B cell (primary cell): ENCODE results near the gene RNF217. TPM values are rescaled to one million over a fixed set of nuclear protein-coding genes. Genes with fewer than 3 reads are reported as not detected.

Experiments
- ATAC-seq: fragments of 200-7000 bp; cut with Tn5 transposase; one replicate; pipeline ENCODE4 v1.10.0; 2021; ENCODE audit warnings: low read depth, mild to moderate bottlenecking, moderate number of reproducible peaks, moderate library complexity
- CTCF ChIA-PET: fragments of 350-600 bp; sonication (Branson Sonifier 250); formaldehyde crosslinking; loops from one replicate; lab custom pipeline; 2021; ENCODE audit warnings: antibody characterized with exemption, inconsistent platforms; lab: Charles Lee
- POLR2A ChIA-PET: fragments of 350-600 bp; sonication (Branson Sonifier 250); formaldehyde crosslinking; loops from one replicate; lab custom pipeline; 2021; ENCODE audit warnings: antibody characterized with exemption; lab: Charles Lee
- DNase-seq: peaks from one replicate; pipeline ENCODE4 v3.0.0; 2013
- H2AFZ ChIP-seq: 2 replicates; pipeline ENCODE4 v1.6.1; 2012; ENCODE audit warnings: mild to moderate bottlenecking, low read depth, low read length; ENCODE audit not compliant: insufficient read depth, poor library complexity, severe bottlenecking
- H3K27ac ChIP-seq, 2 donors: 1 replicate in 1 of 2; 2 replicates in 1 of 2; pipeline ENCODE4 v1.5.1; 2012 to 2013; ENCODE audit warnings: low read length in 2 of 2, mild to moderate bottlenecking in 2 of 2, moderate library complexity in 1 of 2
- H3K27me3 ChIP-seq, 4 experiments: fragments of 200-600 bp in 1 of 4; sonication (generic) in 1 of 4; replicated peaks in 1 of 4; 1 replicate in 2 of 4; 2 replicates in 2 of 4; pipeline versions ENCODE4 v1.6.1 to v1.7.0; 2013 to 2016; ENCODE audit warnings: low read length in 3 of 4, mild to moderate bottlenecking in 2 of 4, mixed read lengths in 1 of 4, moderate library complexity in 1 of 4; ENCODE audit not compliant: insufficient read depth in 4 of 4, control insufficient read depth in 3 of 4; ENCODE audit errors: control extremely low read depth in 1 of 4
- H3K36me3 ChIP-seq, 2 experiments: replicated peaks in 1 of 2; 1 replicate in 1 of 2; 2 replicates in 1 of 2; pipeline versions ENCODE4 v1.6.1 to v1.7.1; 2013; ENCODE audit warnings: low read length in 1 of 2; ENCODE audit not compliant: insufficient read depth in 2 of 2, control insufficient read depth in 1 of 2; ENCODE audit errors: control extremely low read depth in 1 of 2, extremely low read depth in 1 of 2
- H3K4me1 ChIP-seq, 2 donors: fragments of 200-600 bp in 1 of 2; sonication (generic) in 1 of 2; 1 replicate in 1 of 2; 2 replicates in 1 of 2; pipeline versions ENCODE4 v1.5.1 to v1.6.1; 2013 to 2017; ENCODE audit warnings: low read length in 2 of 2; ENCODE audit not compliant: control insufficient read depth in 2 of 2, insufficient read depth in 2 of 2
- H3K4me2 ChIP-seq: replicated peaks from 2 replicates; pipeline ENCODE3; 2012; ENCODE audit warnings: mild to moderate bottlenecking, low read depth, low read length; ENCODE audit not compliant: poor library complexity, severe bottlenecking
- H3K4me3 ChIP-seq, 5 experiments: fragments of 200-600 bp in 1 of 5; sonication (generic) in 1 of 5; 1 replicate in 3 of 5; 2 replicates in 2 of 5; pipeline versions ENCODE4 v1.5.1 to v1.7.0; 2011 to 2016; ENCODE audit warnings: low read length in 4 of 5, mild to moderate bottlenecking in 4 of 5, low read depth in 2 of 5, control low read depth in 1 of 5, moderate library complexity in 1 of 5; ENCODE audit not compliant: insufficient read depth in 1 of 5; ENCODE audit errors: control extremely low read depth in 1 of 5, extremely low read depth in 1 of 5
- H3K79me2 ChIP-seq: fragments of 200-600 bp; sonication (generic); one replicate; pipeline ENCODE4 v1.6.0; 2016; ENCODE audit warnings: low read length; ENCODE audit not compliant: control insufficient read depth, insufficient read depth
- H3K9ac ChIP-seq: fragments of 200-600 bp; sonication (generic); 2 replicates; pipeline ENCODE4 v1.6.1; 2017; ENCODE audit warnings: mild to moderate bottlenecking, low read length, moderate library complexity
- H3K9me3 ChIP-seq, 3 donors: one replicate each; pipeline versions ENCODE4 v1.6.1 to v1.7.1; 2013; ENCODE audit warnings: low read length in 2 of 3; ENCODE audit not compliant: control insufficient read depth in 2 of 3, insufficient read depth in 1 of 3; ENCODE audit errors: control extremely low read depth in 1 of 3
- H4K20me1 ChIP-seq: 2 replicates; pipeline ENCODE4 v1.6.0; 2012; ENCODE audit warnings: mild to moderate bottlenecking, low read length; ENCODE audit not compliant: insufficient read depth, control insufficient read depth, poor library complexity, severe bottlenecking
- H3K27ac Mint-ChIP-seq: one replicate; pipeline ENCODE4 v1.8.0; 2021; ENCODE audit warnings: mixed read lengths
- H3K27me3 Mint-ChIP-seq: one replicate; pipeline ENCODE4 v1.8.0; 2021; ENCODE audit warnings: mixed read lengths
- H3K4me1 Mint-ChIP-seq: one replicate; pipeline ENCODE4 v1.8.0; 2021; ENCODE audit warnings: mixed read lengths
- H3K4me3 Mint-ChIP-seq: one replicate; pipeline ENCODE4 v1.8.0; 2021; ENCODE audit warnings: mixed read lengths
- H3K9me3 Mint-ChIP-seq: one replicate; pipeline ENCODE4 v1.8.0; 2022; ENCODE audit warnings: mixed read lengths; ENCODE audit not compliant: insufficient read depth
- CTCF ChIP-seq: fragments of 200-600 bp; IDR thresholded peaks from one replicate; pipeline ENCODE4 v1.8.0; 2022; ENCODE audit warnings: antibody characterized with exemption, mild to moderate bottlenecking
- EZH2 ChIP-seq: IDR thresholded peaks from 2 replicates; pipeline ENCODE4 v1.6.1; 2012; ENCODE audit warnings: borderline replicate concordance, low read depth, mild to moderate bottlenecking, moderate library complexity, low read length; ENCODE audit not compliant: insufficient read depth, poor library complexity, severe bottlenecking
- WGBS: methylation state at CpG from one replicate; pipeline ENCODE4 v1.1.5; 2013; ENCODE audit warnings: missing lambda C conversion rate; ENCODE audit not compliant: insufficient coverage; 5-methylcytosine and 5-hydroxymethylcytosine counted together
- intact Hi-C: fragments of 100-400 bp; cut with micrococcal nuclease; formaldehyde crosslinking; loops from one replicate; pipeline ENCODE4 v1.10.0; 2022
- polyA plus RNA-seq: library from polyadenylated mRNA; depleted of rRNA; stranded (reverse); fragments of >200 nt; gene quantifications from 2 replicates; pipeline ENCODE4 v1.2.3, GENCODE V29; 2012
- total RNA-seq, 2 donors: library from RNA; stranded (reverse); fragments of 120-200 nt in 1 of 2; gene quantifications; 1 replicate in 1 of 2; 2 replicates in 1 of 2; pipeline versions ENCODE4 v1.2.3 to v1.2.4, GENCODE V29; 2013 to 2022

RNF217 gene
- total and polyA plus RNA-seq, 2 donors (not counting 1 experiment from before 2014, with no cell fraction given): 0.03 TPM; not detected in 1

DNA sequence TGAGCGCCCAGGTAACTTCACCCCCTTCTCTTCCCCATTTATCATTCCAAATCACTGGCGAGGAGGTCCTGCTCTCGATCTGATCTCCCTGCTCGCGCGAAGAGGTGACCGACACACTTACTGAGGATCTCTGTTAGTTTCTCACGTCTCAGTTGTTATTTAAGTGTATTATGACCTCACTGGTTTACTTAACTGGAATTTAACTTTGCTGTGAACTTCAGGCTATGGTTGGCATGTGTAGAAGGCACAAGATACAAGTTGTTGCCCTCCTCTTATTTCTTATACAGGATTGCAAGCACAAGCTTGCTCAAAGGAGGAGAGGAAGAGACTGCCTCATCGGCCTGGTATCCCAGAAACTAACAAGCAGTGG is 1.2 kb downstream of the RNF217 start:
- ATAC-seq (no peak), DNase-seq (no peak)
- intact Hi-C loops: no loop called here
- no peaks in the 10 kb centered on the region for H3K9me3 ChIP-seq
- peaks cover 0 to 11% (median 10%) of the 10 kb centered on the region in 4 experiments for H3K27me3 ChIP-seq
- H3K27ac Mint-ChIP-seq: no peak overlapping the region
- H3K9me3 Mint-ChIP-seq: no peaks in the 10 kb centered on the region
- TF ChIP-seq EZH2 (no peak), CTCF (no peak)
- H3K4me3 ChIP-seq: no peak overlapping the region
- H4K20me1 ChIP-seq: no peaks in the 10 kb centered on the region
- no peak overlapping the region for H3K4me2 ChIP-seq
- H2AFZ ChIP-seq: no peak overlapping the region
- no peaks in the 10 kb centered on the region for H3K36me3 ChIP-seq
- POLR2A ChIA-PET: no interaction called here
- peaks cover 37% of the 10 kb centered on the region for H3K27me3 Mint-ChIP-seq
- WGBS: no CpG with 5 or more reads among the region's 9 CpGs
- no peak overlapping the region for H3K27ac ChIP-seq
- peak overlapping the region; percentile 37 for H3K4me3 Mint-ChIP-seq
- no peak overlapping the region for H3K9ac ChIP-seq
- peaks cover 14% of the 10 kb centered on the region for H3K4me1 Mint-ChIP-seq
- CTCF ChIA-PET: no interaction called here
- H3K79me2 ChIP-seq: no peaks in the 10 kb centered on the region
- peaks cover 0 to 2% of the 10 kb centered on the region in 2 donors for H3K4me1 ChIP-seq

DNA sequence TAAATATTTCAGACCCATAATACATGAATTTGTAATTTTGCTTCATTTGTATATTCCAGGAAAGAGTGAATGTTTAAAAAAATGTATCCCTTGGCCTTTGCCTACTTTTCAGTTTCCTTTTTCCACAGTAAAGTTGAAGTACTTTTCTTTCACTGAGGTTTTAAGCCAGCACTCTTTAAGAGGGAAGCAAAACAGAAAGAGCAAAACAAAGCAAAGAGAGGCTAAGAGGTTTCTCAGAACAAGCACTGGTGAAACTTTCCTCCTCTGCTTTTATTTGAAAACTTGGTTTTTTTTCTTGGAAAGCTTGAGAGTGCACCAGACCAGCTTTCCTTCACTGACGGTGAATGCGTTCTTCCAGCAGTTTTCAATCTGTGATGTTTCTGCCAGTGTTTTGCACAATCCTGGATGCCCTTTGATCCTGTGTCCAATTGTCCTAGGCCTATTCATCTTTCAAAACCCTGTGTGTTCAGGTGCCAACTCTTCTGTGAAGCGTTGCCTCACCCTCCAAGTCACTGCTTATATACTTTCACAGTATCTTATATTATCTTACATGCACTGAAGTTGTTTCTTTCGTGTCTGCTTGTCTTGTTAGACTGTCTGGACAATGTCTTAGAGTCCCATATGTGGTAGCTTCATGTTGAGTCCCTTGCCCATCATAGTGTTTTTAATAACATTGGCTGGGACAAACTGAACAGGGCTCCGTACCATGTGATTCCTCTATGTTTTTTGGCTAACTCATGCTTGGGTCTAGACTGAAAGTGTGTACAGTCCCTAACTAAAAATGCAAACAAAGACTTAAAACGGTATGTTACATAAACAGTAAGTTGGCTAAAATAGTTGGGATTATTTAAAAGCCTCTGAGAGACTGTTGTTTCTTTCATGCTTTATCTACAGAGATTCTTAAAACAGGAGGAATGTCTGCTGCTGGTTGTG is 1.9 kb downstream of the RNF217 start:
- Histone ChIP-seq H3K9ac (no peak overlapping the region), H3K27ac (no peak overlapping the region), H3K4me3 (no peak overlapping the region), H3K4me2 (no peak overlapping the region), H3K79me2 (no peaks in the 10 kb centered on the region), H3K9me3 (no peaks in the 10 kb centered on the region), H3K27me3 (peaks cover 0 to 11% (median 10%) of the 10 kb centered on the region in 4 experiments), H3K4me1 (peaks cover 0 to 2% of the 10 kb centered on the region in 2 donors), H2AFZ (no peak overlapping the region), H3K36me3 (no peaks in the 10 kb centered on the region), H4K20me1 (no peaks in the 10 kb centered on the region)
- ATAC-seq (no peak), DNase-seq (no peak)
- H3K27ac Mint-ChIP-seq: no peak overlapping the region
- ChIA-PET CTCF (no interaction called here), POLR2A (no interaction called here)
- intact Hi-C loops: no loop called here
- WGBS: 56% methylated on average over 2 of the region's 6 CpGs
- peak overlapping the region; percentile 13 for H3K4me3 Mint-ChIP-seq
- TF ChIP-seq CTCF (no peak), EZH2 (no peak)
- peaks cover 14% of the 10 kb centered on the region for H3K4me1 Mint-ChIP-seq
- no peaks in the 10 kb centered on the region for H3K9me3 Mint-ChIP-seq
- H3K27me3 Mint-ChIP-seq: peaks cover 37% of the 10 kb centered on the region
